ENCODE results near the gene POLR3H. TPM values are rescaled to one million over a fixed set of nuclear protein-coding genes. Genes with fewer than 3 reads are reported as not detected.

Gene POLR3H
- polyA plus RNA-seq, 1 donor (not counting 4 experiments of a cell fraction or from before 2014, with no cell fraction given) = 44.7 TPM

DNA sequence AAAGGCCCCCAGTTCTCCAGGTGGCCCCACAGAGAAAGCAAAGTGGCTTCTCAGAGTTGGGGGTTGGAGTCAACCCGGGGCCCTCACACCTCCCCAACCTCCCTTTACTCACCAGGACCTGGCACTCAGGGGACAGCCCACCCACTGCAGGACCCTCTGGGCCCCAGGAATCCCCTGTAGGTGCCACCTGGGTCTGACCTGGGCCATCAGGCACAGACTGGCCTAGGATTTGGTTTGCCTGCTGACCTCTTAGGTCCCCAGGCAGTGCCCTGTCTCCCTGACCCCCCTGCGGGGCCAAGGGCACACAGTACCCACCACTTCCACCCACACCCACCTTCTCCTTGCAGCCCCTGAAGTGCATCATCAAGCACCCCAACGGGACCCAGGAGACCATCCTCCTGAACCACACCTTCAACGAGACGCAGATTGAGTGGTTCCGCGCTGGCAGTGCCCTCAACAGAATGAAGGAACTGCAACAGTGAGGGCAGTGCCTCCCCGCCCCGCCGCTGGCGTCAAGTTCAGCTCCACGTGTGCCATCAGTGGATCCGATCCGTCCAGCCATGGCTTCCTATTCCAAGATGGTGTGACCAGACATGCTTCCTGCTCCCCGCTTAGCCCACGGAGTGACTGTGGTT is 16.0 kb downstream of the POLR3H start:
- H3K4me2 ChIP-seq (ENCODE audit: control insufficient read depth, extremely low read depth, insufficient read depth, low read depth, low read length) = no peak overlapping the region
- H2AFZ ChIP-seq (ENCODE audit: control insufficient read depth, low read length) = no peak overlapping the region
- no peak overlapping the region for H3K9ac ChIP-seq (ENCODE audit: control insufficient read depth, extremely low read depth, insufficient read depth, low read length)
- dilution Hi-C loops (cut with MboI; ENCODE audit: extremely low pct_ligation_motif_present, low sequenced_read_pairs) = no loop called here
- FAIRE-seq = no peak
- H3K79me2 ChIP-seq (ENCODE audit: control insufficient read depth, insufficient read depth, low read length) = peaks cover 21% of the 10 kb centered on the region
- H3K27ac ChIP-seq (ENCODE audit: control insufficient read depth, insufficient read depth, low read length) = no peak overlapping the region
- no peaks in the 10 kb centered on the region for H3K4me1 ChIP-seq (ENCODE audit: control insufficient read depth, extremely low read depth, insufficient read depth, low read length)
- no peaks in the 10 kb centered on the region for H3K9me3 ChIP-seq (ENCODE audit: control insufficient read depth, low read depth, low read length)
- H3K9me1 ChIP-seq (ENCODE audit: control insufficient read depth, extremely low read depth, insufficient read depth, low read length) = peaks cover 3% of the 10 kb centered on the region
- TF ChIP-seq, protein P1, sequence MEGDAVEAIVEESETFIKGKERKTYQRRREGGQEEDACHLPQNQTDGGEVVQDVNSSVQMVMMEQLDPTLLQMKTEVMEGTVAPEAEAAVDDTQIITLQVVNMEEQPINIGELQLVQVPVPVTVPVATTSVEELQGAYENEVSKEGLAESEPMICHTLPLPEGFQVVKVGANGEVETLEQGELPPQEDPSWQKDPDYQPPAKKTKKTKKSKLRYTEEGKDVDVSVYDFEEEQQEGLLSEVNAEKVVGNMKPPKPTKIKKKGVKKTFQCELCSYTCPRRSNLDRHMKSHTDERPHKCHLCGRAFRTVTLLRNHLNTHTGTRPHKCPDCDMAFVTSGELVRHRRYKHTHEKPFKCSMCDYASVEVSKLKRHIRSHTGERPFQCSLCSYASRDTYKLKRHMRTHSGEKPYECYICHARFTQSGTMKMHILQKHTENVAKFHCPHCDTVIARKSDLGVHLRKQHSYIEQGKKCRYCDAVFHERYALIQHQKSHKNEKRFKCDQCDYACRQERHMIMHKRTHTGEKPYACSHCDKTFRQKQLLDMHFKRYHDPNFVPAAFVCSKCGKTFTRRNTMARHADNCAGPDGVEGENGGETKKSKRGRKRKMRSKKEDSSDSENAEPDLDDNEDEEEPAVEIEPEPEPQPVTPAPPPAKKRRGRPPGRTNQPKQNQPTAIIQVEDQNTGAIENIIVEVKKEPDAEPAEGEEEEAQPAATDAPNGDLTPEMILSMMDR (optimal IDR thresholded peaks at IDR 0.05 in 1 of 3, IDR thresholded peaks at IDR 0.05 in 1 of 3, conservative IDR thresholded peaks at IDR 0.05 in 1 of 3; ENCODE audit: extremely low read depth in 1 of 3, insufficient read depth in 2 of 3, low read length in 3 of 3) = no peak
- no peak for TF ChIP-seq EZH2 (IDR thresholded peaks at IDR 0.05; ENCODE audit: low read length)
- no peak for DNase-seq (ENCODE audit: low read depth, low spot score)
- no peaks in the 10 kb centered on the region for H3K27me3 ChIP-seq (ENCODE audit: control insufficient read depth, extremely low read depth, insufficient read depth, low read length)
- no peak overlapping the region for H3K4me3 ChIP-seq (ENCODE audit: control insufficient read depth in 2 of 3, extremely low read depth in 1 of 3, insufficient read depth in 2 of 3, low read depth in 1 of 3, low read length in 3 of 3)
- peaks cover 2% of the 10 kb centered on the region for H4K20me1 ChIP-seq (ENCODE audit: control insufficient read depth, extremely low read depth, insufficient read depth, low read length)
- peaks cover 54 to 70% of the 10 kb centered on the region in 2 experiments for H3K36me3 ChIP-seq (ENCODE audit: control insufficient read depth in 2 of 2, extremely low read depth in 1 of 2, insufficient read depth in 2 of 2, low read length in 2 of 2)

DNA sequence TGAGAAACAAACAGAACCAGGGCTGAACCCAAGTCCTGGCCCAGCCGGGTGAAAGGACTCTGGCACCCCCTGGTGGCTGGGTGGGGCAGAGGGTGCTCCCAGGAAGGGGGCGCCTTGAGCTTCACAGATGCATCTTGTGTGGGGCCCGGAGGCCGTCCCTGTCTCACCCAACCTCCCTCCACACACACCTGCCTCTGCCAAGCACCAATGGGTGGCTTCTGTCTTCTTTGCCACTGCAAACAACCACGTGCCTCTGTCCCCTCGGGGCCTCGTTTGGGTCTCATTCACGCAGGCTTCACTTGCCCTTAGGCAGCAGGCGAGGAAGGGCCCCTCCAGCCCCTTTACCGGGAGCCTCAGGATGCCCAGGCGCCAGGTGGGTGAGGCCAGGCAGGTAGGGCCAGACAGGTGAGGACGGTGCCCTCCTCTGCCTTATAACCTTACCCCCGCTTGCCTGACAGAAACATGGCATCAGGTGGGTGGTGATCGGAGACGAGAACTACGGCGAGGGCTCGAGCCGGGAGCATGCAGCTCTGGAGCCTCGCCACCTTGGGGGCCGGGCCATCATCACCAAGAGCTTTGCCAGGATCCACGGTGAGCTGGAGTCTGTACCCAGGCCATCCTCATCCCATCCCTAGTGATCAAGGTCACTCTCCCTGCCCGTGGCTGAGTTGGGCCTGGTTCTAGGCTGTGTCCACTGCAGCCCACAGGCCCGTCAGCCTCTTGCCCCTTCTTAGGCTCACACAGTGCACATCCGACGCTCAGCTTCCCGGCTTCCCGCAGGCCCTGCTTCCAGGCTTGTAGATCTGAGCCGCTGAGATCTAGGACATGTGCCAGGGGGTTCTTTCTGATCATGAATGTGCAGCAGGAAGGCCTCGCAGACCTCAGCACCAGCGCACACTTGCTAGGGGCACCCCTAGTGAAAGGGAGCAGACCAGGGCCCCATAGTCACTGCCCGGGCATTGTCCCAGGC is 17.2 kb downstream of the POLR3H start:
- Histone ChIP-seq H2AFZ (ENCODE audit: control insufficient read depth, low read length) (no peak overlapping the region), H3K9me1 (ENCODE audit: control insufficient read depth, extremely low read depth, insufficient read depth, low read length) (peaks cover 3% of the 10 kb centered on the region), H3K4me1 (ENCODE audit: control insufficient read depth, extremely low read depth, insufficient read depth, low read length) (no peaks in the 10 kb centered on the region), H4K20me1 (ENCODE audit: control insufficient read depth, extremely low read depth, insufficient read depth, low read length) (peaks cover 2% of the 10 kb centered on the region), H3K79me2 (ENCODE audit: control insufficient read depth, insufficient read depth, low read length) (peaks cover 12% of the 10 kb centered on the region), H3K27me3 (ENCODE audit: control insufficient read depth, extremely low read depth, insufficient read depth, low read length) (no peaks in the 10 kb centered on the region), H3K4me3 (ENCODE audit: control insufficient read depth in 2 of 3, extremely low read depth in 1 of 3, insufficient read depth in 2 of 3, low read depth in 1 of 3, low read length in 3 of 3) (no peak overlapping the region), H3K9me3 (ENCODE audit: control insufficient read depth, low read depth, low read length) (no peaks in the 10 kb centered on the region), H3K36me3 (ENCODE audit: control insufficient read depth in 2 of 2, extremely low read depth in 1 of 2, insufficient read depth in 2 of 2, low read length in 2 of 2) (peaks cover 48 to 62% of the 10 kb centered on the region in 2 experiments), H3K27ac (ENCODE audit: control insufficient read depth, insufficient read depth, low read length) (no peak overlapping the region), H3K9ac (ENCODE audit: control insufficient read depth, extremely low read depth, insufficient read depth, low read length) (no peak overlapping the region), H3K4me2 (ENCODE audit: control insufficient read depth, extremely low read depth, insufficient read depth, low read depth, low read length) (no peak overlapping the region)
- TF ChIP-seq, protein P1 (optimal IDR thresholded peaks at IDR 0.05 in 1 of 3, IDR thresholded peaks at IDR 0.05 in 1 of 3, conservative IDR thresholded peaks at IDR 0.05 in 1 of 3; ENCODE audit: extremely low read depth in 1 of 3, insufficient read depth in 2 of 3, low read length in 3 of 3) = peak; percentile 81 to 93 (median 84)
- no peak for TF ChIP-seq EZH2 (IDR thresholded peaks at IDR 0.05; ENCODE audit: low read length)
- dilution Hi-C loops (cut with MboI; ENCODE audit: extremely low pct_ligation_motif_present, low sequenced_read_pairs) = no loop called here
- DNase-seq (ENCODE audit: low read depth, low spot score) (no peak), FAIRE-seq (no peak)
